Nephron progenitor cell (in vitro differentiated cells): Measurements from ENCODE around the gene PKD2.
"Not testable (repeated sequence)": the region's sequence is repeated elsewhere in the genome, so short reads cannot be mapped to it uniquely, and the experiment has no call there.

Source experiments
- DNase-seq: peaks from one replicate; pipeline ENCODE4 v3.0.0; 2021
- H3K27ac Mint-ChIP-seq: 2 replicates; pipeline ENCODE4 v1.8.0; 2021; ENCODE audit warnings: mild to moderate bottlenecking, moderate library complexity, mixed read lengths
- H3K27me3 Mint-ChIP-seq: 2 replicates; pipeline ENCODE4 v1.8.0; 2021; ENCODE audit warnings: mild to moderate bottlenecking, low read depth, mixed read lengths; ENCODE audit not compliant: poor library complexity
- H3K36me3 Mint-ChIP-seq: 2 replicates; pipeline ENCODE4 v1.8.0; 2021; ENCODE audit warnings: low read depth, mixed read lengths
- H3K4me1 Mint-ChIP-seq: 2 replicates; pipeline ENCODE4 v1.8.0; 2021; ENCODE audit warnings: mixed read lengths
- H3K4me3 Mint-ChIP-seq: 2 replicates; pipeline ENCODE4 v1.8.0; 2021; ENCODE audit warnings: mild to moderate bottlenecking, moderate library complexity, mixed read lengths
- H3K9me3 Mint-ChIP-seq: 2 replicates; pipeline ENCODE4 v1.8.0; 2021; ENCODE audit warnings: mild to moderate bottlenecking, moderate library complexity, mixed read lengths
- TF ChIP-seq, protein P1 (sequence below): fragments of 200-600 bp; sonication (generic); IDR thresholded peaks from 2 replicates; pipeline ENCODE4 v1.5.0; 2021; ENCODE audit warnings: antibody characterized with exemption

The PKD2 gene

DNA sequence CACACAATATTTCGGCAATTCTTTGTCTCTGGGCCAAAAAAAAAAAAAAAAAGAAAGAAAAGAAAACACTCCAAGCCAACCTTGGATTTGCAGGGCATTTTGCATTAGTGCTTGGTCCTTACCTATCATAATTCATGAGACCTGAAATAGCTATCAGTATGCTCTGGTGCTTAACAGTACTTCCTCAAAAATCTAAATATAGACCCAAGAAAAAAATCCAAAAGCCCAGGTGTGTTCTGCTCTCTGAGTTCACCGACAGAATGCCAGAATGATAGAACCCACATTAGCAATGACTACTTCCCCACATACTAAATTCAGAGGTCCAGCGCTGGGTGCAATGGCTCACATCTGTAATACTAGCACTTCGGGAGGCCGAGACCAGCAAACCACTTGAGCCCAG is 108.2 kb downstream of the PKD2 start:
- TF ChIP-seq, protein P1, sequence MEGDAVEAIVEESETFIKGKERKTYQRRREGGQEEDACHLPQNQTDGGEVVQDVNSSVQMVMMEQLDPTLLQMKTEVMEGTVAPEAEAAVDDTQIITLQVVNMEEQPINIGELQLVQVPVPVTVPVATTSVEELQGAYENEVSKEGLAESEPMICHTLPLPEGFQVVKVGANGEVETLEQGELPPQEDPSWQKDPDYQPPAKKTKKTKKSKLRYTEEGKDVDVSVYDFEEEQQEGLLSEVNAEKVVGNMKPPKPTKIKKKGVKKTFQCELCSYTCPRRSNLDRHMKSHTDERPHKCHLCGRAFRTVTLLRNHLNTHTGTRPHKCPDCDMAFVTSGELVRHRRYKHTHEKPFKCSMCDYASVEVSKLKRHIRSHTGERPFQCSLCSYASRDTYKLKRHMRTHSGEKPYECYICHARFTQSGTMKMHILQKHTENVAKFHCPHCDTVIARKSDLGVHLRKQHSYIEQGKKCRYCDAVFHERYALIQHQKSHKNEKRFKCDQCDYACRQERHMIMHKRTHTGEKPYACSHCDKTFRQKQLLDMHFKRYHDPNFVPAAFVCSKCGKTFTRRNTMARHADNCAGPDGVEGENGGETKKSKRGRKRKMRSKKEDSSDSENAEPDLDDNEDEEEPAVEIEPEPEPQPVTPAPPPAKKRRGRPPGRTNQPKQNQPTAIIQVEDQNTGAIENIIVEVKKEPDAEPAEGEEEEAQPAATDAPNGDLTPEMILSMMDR = no peak
- peaks cover 29% of the 10 kb centered on the region for H3K9me3 Mint-ChIP-seq
- H3K4me3 Mint-ChIP-seq = no peak overlapping the region
- peaks cover 8% of the 10 kb centered on the region for H3K27me3 Mint-ChIP-seq
- no peak for DNase-seq
- H3K27ac Mint-ChIP-seq = no peak overlapping the region
- no peaks in the 10 kb centered on the region for H3K4me1 Mint-ChIP-seq
- H3K36me3 Mint-ChIP-seq = peaks cover 23% of the 10 kb centered on the region

DNA sequence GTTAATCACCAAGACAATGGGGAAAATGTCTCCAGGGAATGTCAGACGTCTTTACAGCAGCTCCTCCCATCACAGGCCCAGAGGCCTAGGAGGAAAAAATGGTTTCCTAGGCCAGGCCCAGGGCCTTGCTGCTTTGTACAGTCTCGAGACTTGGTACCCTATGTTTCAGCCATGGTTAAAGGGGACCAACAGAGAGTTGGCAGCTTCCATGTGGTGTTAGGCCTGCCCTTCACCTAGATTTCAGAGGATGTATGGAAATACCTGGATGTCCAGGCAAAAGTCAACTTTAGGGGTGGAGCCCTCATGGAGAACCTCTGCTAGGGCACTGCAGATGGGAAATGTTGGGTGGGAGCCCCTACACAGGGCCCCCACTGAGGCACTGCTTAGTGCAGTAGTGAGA is 112.5 kb downstream of the PKD2 start:
- H3K4me1 Mint-ChIP-seq = no peaks in the 10 kb centered on the region
- H3K27ac Mint-ChIP-seq = no peak overlapping the region
- no peak overlapping the region for H3K4me3 Mint-ChIP-seq
- peaks cover 57% of the 10 kb centered on the region for H3K36me3 Mint-ChIP-seq
- DNase-seq = no peak
- TF ChIP-seq, protein P1 = no peak
- peaks cover 4% of the 10 kb centered on the region for H3K27me3 Mint-ChIP-seq
- H3K9me3 Mint-ChIP-seq = peaks cover 67% of the 10 kb centered on the region

DNA sequence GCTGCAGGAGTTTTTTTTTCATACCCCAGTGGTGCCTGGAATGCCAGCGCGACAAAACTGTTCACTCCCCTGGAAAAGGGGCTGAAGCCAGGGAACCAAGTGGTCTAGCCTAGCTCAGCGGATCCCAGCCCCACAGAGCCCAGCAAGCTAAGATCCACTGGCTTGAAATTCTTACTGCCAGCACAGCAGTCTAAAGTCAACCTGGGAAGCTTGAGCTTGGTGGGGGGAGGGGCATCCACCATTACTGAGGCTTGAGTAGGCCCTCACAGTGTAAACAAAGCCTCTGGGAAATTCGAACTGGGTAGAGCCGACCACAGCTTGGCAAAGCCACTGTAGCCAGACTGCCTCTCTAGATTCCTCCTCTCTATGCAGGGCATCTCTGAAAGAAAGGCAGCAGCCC is 114.8 kb downstream of the PKD2 start:
- peaks cover 85% of the 10 kb centered on the region for H3K9me3 Mint-ChIP-seq
- H3K4me1 Mint-ChIP-seq, H3K27me3 Mint-ChIP-seq, DNase-seq, H3K4me3 Mint-ChIP-seq: not testable (repeated sequence)
- peak overlapping the region; percentile 37 for H3K27ac Mint-ChIP-seq
- peaks cover 72% of the 10 kb centered on the region for H3K36me3 Mint-ChIP-seq
